LNCAP (cell line): Measurements from ENCODE around the gene NR1H3.
A peak's percentile ranks its signal among the peaks of the same experiment; 100 is the strongest.

ENCODE experiments used
- TF ChIP-seq, protein P1 (sequence below): fragments of 450-650 bp; IDR thresholded peaks from 2 replicates; pipeline ENCODE4 v1.5.1; 2017; ENCODE audit warnings: mild to moderate bottlenecking

The NR1H3 gene

DNA sequence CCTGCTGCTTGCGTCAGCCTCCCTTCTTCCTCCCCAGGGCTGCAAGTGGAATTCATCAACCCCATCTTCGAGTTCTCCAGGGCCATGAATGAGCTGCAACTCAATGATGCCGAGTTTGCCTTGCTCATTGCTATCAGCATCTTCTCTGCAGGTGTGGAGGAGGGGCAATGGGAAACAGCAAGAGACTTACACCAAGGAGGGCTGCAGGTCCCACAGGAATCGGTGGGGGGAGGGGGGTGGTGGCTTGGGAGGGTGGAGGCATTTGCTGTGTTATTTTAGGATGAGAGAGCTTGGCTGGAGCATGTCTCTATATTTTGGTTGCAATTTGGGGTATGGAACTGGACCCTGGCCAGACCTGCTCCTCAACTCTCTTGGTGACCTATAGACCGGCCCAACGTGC is 10.1 kb downstream of the NR1H3 start:
- TF ChIP-seq, protein P1, sequence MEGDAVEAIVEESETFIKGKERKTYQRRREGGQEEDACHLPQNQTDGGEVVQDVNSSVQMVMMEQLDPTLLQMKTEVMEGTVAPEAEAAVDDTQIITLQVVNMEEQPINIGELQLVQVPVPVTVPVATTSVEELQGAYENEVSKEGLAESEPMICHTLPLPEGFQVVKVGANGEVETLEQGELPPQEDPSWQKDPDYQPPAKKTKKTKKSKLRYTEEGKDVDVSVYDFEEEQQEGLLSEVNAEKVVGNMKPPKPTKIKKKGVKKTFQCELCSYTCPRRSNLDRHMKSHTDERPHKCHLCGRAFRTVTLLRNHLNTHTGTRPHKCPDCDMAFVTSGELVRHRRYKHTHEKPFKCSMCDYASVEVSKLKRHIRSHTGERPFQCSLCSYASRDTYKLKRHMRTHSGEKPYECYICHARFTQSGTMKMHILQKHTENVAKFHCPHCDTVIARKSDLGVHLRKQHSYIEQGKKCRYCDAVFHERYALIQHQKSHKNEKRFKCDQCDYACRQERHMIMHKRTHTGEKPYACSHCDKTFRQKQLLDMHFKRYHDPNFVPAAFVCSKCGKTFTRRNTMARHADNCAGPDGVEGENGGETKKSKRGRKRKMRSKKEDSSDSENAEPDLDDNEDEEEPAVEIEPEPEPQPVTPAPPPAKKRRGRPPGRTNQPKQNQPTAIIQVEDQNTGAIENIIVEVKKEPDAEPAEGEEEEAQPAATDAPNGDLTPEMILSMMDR, result no peak

GRCh38 chr11:47268448-47269001 is 10.7 kb downstream of the NR1H3 start:
- TF ChIP-seq, protein P1, result no peak

DNA sequence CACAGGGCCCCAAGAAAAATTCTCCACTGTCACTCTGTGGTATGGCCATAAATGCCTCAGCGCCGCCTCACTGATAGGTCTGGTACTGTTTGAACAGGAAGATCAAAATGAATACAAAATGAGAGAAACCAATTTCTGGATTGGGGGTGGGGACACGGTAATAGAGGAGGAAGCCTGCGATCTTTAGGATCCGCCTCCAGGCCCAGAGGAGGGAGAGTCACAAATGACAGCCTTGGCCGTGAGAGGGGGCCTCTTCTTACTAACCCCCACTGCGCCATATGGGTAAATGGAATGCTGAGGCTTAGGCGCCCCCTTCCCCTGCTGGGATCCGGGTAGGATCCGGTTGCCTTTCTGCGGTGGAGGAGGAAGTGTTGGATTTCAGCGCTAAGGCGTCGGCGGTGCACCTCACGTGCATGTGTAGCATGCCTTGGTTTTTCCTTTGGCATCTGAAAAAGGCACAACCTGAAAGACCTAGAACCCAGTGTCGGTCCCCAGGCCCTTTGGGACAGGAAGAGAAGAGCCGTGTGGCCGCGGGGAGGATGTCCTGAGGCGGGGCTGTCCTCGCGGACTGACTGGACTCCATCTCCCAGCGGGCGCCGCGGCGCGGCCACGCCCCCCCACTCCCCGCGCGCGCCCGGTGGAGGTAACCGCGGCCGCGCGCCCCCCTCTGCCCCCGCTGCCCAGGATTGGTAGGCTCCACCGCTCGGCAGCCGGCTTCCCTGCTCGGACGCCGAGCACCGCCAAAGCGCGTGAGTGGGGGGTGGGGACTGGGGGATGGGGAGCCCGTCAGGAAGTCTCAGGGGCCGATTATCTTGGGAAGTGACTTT is 11.4 kb downstream of the NR1H3 start:
- TF ChIP-seq, protein P1, result no peak

- TF ChIP-seq, protein P1, result no peak
These were observed 12.1 kb downstream of the NR1H3 start, which contains the start of gene MADD for GRCh38 chr11:47269829-47270305. TSS of gene MADD (plus strand) at chr11:47270133.

DNA sequence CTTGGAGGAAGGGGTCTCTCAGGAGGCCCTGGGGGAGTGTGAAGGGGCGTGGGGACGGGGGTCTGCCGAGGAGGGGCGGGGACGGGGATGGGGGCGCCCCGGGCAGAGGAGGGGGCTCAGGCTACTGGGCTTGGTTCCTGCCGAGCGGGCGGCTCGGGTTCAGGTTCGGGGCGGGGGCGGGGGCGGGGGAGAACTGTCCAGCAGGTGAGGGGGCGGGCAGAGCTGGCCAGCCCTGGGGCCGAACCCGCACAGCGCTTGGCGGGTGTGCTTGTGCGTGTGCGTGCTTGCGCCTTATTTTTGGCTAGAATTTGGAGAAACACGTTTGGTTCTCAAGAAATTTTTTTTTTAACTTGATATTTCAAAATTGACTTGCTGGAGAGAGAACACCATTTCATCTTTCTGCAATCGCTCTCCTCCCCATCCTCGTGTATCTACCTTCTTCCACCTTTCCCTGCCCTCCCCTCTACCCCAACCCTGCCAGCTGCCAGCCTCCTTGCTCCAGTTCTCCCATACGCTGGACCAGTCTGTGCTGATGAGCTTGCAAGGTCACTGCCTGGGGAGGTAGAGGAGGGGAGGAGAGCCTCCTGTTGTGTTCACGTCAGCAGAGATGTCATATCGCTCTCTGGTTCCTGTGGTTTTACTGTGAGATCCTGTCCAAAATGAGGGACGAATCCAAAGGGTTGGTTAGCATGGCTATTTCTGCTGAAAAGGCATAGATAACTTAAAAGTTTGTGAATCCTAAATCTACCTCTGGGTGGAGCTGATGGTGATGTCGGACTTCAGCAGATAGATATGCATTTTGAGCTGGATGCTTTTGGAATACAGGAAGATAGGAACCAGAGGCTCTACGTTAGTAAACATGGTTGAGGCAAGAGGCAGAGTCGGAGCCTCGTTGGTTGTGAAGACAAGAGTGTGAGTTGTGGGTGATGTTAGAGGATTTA is 12.8 kb downstream of the NR1H3 start:
- TF ChIP-seq, protein P1, result peak; percentile 35; the same call in 1 of the 2 replicates

GRCh38 chr11:47271328-47271727 is 13.5 kb downstream of the NR1H3 start:
- TF ChIP-seq, protein P1, result no peak
